ENCODE measurements around the gene SLC7A14. TPM values are rescaled to one million over a fixed set of nuclear protein-coding genes. Genes with fewer than 3 reads are reported as not detected.

SLC7A14 gene
- polyA plus RNA-seq, 2 of the 4 experiments (the other 2 are of a cell fraction): not detected

DNA sequence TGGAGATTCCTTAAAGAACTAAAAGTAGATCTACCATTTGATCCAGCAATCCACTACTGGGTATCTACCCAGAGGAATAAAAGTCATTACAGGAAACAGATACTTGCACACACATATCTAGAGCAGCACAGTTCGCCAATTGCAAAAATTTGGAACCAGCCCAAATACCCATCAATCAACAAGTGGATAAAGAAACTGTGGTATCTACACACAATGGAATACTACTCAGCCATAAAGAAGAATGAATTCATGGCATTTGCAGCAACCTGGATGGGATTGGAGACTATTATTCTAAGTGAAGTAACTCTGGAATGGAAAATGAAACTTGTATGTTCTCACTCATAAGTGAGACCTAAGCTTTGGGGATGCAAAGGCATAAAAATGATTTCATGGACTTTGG lies 23.8 kb downstream of the SLC7A14 start (continued):
- TF ChIP-seq, protein P1, sequence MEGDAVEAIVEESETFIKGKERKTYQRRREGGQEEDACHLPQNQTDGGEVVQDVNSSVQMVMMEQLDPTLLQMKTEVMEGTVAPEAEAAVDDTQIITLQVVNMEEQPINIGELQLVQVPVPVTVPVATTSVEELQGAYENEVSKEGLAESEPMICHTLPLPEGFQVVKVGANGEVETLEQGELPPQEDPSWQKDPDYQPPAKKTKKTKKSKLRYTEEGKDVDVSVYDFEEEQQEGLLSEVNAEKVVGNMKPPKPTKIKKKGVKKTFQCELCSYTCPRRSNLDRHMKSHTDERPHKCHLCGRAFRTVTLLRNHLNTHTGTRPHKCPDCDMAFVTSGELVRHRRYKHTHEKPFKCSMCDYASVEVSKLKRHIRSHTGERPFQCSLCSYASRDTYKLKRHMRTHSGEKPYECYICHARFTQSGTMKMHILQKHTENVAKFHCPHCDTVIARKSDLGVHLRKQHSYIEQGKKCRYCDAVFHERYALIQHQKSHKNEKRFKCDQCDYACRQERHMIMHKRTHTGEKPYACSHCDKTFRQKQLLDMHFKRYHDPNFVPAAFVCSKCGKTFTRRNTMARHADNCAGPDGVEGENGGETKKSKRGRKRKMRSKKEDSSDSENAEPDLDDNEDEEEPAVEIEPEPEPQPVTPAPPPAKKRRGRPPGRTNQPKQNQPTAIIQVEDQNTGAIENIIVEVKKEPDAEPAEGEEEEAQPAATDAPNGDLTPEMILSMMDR (IDR thresholded peaks at IDR 0.05): no peak

DNA sequence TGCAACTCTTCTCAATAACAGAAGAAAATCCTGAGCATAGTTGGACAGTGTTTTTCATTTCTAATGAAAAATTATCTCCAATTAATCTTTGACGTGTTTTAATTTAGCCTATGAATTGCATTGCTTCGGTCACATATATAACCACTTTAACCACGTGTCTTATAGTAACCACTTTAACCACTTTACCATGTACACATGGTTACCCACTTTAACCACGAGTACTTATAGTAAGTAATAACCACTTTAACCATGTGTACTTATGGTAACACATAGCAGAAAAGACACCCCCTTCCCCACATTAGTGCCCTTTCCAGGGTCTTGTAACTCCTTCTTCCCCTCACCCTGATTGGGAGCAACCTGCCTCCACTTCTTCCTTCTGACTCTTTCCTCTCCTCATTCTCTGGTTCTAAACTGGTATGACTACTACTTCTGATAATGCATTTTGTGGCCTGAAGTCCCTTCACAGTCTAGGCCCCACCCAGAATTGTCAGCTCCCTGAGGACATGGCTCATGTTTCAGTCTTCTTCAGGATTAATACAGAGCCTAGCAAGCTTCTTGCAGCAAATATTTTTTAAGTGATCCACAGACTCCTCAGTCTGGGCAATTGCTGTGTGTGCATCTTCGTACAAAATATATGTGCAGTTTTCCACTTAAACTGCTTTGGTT lies 25.0 kb downstream of the SLC7A14 start:
- ChIA-PET CTCF (no interaction called here), POLR2A (no interaction called here)
- Histone ChIP-seq H3K4me3 (no peak overlapping the region), H3K4me2 (no peak overlapping the region), H3K9me3 (no peaks in the 10 kb centered on the region), H3K27ac (no peak overlapping the region), H3K4me1 (no peaks in the 10 kb centered on the region)
- FAIRE-seq: no peak
- WGBS (ENCODE audit: missing lambda C conversion rate): 51% methylated on average over 5 of the region's 5 CpGs
- no peak for DNase-seq (ENCODE audit: low read depth in 1 of 2, low spot score in 1 of 2)
- ATAC-seq: no peak
- TF ChIP-seq SREBF2 (IDR thresholded peaks at IDR 0.05) (no peak), MAZ (IDR thresholded peaks at IDR 0.05; ENCODE audit: borderline replicate concordance, low read depth, low read length) (no peak), HEYL (CRISPR knock-in tag; IDR thresholded peaks at IDR 0.05) (no peak)

DNA sequence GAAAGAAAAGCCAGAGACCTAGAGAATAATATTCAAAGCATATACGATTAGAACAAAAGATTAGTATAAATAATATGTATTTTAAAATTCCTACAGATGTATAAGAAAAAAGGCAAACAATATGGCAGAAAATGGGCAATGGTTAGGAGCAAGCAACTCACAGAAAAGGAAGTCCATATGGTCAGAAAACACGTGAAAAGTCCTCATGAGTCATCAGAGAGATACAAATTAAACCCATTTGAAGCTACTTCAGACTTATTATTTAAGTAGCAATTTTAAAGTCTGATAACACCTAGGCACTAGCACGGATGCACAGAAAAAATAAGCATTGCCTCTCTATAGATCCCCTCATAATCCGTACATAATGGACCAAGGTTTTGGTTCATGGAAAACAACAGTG lies 25.6 kb downstream of the SLC7A14 start:
- Histone ChIP-seq H3K27ac (no peak overlapping the region), H3K4me2 (no peak overlapping the region), H3K4me3 (no peak overlapping the region), H3K9me3 (no peaks in the 10 kb centered on the region), H3K4me1 (no peaks in the 10 kb centered on the region)
- CTCF ChIA-PET: interaction anchor here (1.0 kb wide), 1 partner anchor 41 kb away, joined by 3 read pairs; no protein-coding TSS in a partner anchor
- POLR2A ChIA-PET: no interaction called here
- no peak for ATAC-seq
- DNase-seq (ENCODE audit: low read depth in 1 of 2, low spot score in 1 of 2): no peak
- WGBS (ENCODE audit: missing lambda C conversion rate): 42% methylated on average over 4 of the region's 4 CpGs
- TF ChIP-seq KDM5A (IDR thresholded peaks at IDR 0.05) (no peak), PHF8 (IDR thresholded peaks at IDR 0.05; ENCODE audit: borderline replicate concordance, low read depth) (no peak), HOXB13 (CRISPR knock-in tag; IDR thresholded peaks at IDR 0.05; ENCODE audit: low read depth) (no peak), ZNF302 (CRISPR knock-in tag; IDR thresholded peaks at IDR 0.05) (no peak)
- TF ChIP-seq, protein P2, sequence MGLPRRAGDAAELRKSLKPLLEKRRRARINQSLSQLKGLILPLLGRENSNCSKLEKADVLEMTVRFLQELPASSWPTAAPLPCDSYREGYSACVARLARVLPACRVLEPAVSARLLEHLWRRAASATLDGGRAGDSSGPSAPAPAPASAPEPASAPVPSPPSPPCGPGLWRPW (IDR thresholded peaks at IDR 0.05): no peak
- no peak for FAIRE-seq

DNA sequence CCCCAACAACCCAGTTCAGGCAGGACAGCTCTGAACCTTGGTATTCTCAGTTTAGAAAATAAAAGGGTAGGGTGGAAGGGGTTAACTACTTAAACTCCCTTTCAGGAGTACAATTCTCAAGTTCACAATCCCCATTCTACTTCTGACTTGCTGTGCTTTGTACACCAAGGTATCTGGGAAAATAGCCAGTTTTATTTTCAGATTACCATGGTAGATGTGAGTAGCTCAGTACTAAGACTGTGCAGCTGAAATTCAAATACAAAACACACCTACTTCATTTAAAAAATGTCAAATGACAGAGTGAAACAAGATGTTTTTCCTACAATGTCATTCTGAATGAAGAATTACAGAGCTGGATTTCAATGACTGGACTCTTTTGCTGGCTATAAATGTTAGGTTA lies 27.4 kb downstream of the SLC7A14 start:
- POLR2A ChIA-PET: no interaction called here

More for the DNA sequence above, 27.4 kb downstream of the SLC7A14 start:
- CTCF ChIA-PET: interaction anchor here (0.7 to 1.5 kb wide), 2 partner anchors 99 to 254 kb away, joined by 3 to 5 read pairs; no protein-coding TSS in a partner anchor
- no peak for ATAC-seq
- TF ChIP-seq FOSL2 (IDR thresholded peaks at IDR 0.05) (no peak), FOSL2 (CRISPR knock-in tag; IDR thresholded peaks at IDR 0.05) (no peak), TFCP2L1 (CRISPR knock-in tag; IDR thresholded peaks at IDR 0.05) (no peak), EHF (CRISPR knock-in tag; IDR thresholded peaks at IDR 0.05) (no peak), KDM5A (IDR thresholded peaks at IDR 0.05) (no peak), ZC3H11A (IDR thresholded peaks at IDR 0.05) (no peak), POLR2A (IDR thresholded peaks at IDR 0.05; ENCODE audit: low read length) (no peak), NR3C1 (IDR thresholded peaks at IDR 0.05) (no peak), CHD2 (IDR thresholded peaks at IDR 0.05; ENCODE audit: low read length, partially characterized antibody) (no peak), CHD4 (IDR thresholded peaks at IDR 0.05; ENCODE audit: borderline replicate concordance) (no peak), NFE2L2 (conservative IDR thresholded peaks at IDR 0.05; ENCODE audit: low read length) (no peak), SREBF2 (IDR thresholded peaks at IDR 0.05) (no peak), BHLHE40 (IDR thresholded peaks at IDR 0.05; ENCODE audit: low read depth, low read length) (no peak), EHMT2 (IDR thresholded peaks at IDR 0.05; ENCODE audit: low read depth) (no peak), CBX2 (IDR thresholded peaks at IDR 0.05; ENCODE audit: borderline replicate concordance, low read depth) (no peak)
- TF ChIP-seq, protein P1 (IDR thresholded peaks at IDR 0.05): no peak
- TF ChIP-seq, protein P3, sequence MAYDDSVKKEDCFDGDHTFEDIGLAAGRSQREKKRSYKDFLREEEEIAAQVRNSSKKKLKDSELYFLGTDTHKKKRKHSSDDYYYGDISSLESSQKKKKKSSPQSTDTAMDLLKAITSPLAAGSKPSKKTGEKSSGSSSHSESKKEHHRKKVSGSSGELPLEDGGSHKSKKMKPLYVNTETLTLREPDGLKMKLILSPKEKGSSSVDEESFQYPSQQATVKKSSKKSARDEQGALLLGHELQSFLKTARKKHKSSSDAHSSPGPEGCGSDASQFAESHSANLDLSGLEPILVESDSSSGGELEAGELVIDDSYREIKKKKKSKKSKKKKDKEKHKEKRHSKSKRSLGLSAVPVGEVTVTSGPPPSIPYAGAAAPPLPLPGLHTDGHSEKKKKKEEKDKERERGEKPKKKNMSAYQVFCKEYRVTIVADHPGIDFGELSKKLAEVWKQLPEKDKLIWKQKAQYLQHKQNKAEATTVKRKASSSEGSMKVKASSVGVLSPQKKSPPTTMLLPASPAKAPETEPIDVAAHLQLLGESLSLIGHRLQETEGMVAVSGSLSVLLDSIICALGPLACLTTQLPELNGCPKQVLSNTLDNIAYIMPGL (CRISPR knock-in tag; IDR thresholded peaks at IDR 0.05; ENCODE audit: borderline replicate concordance): no peak
- TF ChIP-seq, protein P2 (IDR thresholded peaks at IDR 0.05): no peak
- TF ChIP-seq, protein P4, sequence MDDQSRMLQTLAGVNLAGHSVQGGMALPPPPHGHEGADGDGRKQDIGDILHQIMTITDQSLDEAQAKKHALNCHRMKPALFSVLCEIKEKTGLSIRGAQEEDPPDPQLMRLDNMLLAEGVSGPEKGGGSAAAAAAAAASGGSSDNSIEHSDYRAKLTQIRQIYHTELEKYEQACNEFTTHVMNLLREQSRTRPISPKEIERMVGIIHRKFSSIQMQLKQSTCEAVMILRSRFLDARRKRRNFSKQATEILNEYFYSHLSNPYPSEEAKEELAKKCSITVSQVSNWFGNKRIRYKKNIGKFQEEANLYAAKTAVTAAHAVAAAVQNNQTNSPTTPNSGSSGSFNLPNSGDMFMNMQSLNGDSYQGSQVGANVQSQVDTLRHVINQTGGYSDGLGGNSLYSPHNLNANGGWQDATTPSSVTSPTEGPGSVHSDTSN (IDR thresholded peaks at IDR 0.05): no peak
- Histone ChIP-seq H3K4me3 (no peak overlapping the region), H3K4me2 (no peak overlapping the region), H3K4me1 (no peaks in the 10 kb centered on the region), H3K9me3 (no peaks in the 10 kb centered on the region), H3K27ac (no peak overlapping the region)
- FAIRE-seq: no peak
- DNase-seq (ENCODE audit: low read depth in 1 of 2, low spot score in 1 of 2): no peak
